Right lobe of liver (tissue), 4 donors: Measurements from ENCODE around the gene CAMKK1.

Source experiments
- POLR2A ChIP-seq: fragments of 450-650 bp; IDR thresholded peaks from one replicate; pipeline ENCODE4 v1.6.1; 2017; ENCODE audit warnings: antibody characterized with exemption, mild to moderate bottlenecking
- TF ChIP-seq, protein P1 (sequence below), 4 donors: fragments of 200-600 bp in 3 of 4; fragments of 450-650 bp in 1 of 4; IDR thresholded peaks; one replicate each; pipeline versions ENCODE4 v1.5.1 to v1.8.0; 2016 to 2022; ENCODE audit warnings: antibody characterized with exemption in 4 of 4, mild to moderate bottlenecking in 2 of 4
- donor health status: DM: no; HTN: no; CAD: no.
- donor health status: DM: no; HTN: no; CAD: no.
- donor health status: DM: no; HTN: yes; CAD: no.

DNA sequence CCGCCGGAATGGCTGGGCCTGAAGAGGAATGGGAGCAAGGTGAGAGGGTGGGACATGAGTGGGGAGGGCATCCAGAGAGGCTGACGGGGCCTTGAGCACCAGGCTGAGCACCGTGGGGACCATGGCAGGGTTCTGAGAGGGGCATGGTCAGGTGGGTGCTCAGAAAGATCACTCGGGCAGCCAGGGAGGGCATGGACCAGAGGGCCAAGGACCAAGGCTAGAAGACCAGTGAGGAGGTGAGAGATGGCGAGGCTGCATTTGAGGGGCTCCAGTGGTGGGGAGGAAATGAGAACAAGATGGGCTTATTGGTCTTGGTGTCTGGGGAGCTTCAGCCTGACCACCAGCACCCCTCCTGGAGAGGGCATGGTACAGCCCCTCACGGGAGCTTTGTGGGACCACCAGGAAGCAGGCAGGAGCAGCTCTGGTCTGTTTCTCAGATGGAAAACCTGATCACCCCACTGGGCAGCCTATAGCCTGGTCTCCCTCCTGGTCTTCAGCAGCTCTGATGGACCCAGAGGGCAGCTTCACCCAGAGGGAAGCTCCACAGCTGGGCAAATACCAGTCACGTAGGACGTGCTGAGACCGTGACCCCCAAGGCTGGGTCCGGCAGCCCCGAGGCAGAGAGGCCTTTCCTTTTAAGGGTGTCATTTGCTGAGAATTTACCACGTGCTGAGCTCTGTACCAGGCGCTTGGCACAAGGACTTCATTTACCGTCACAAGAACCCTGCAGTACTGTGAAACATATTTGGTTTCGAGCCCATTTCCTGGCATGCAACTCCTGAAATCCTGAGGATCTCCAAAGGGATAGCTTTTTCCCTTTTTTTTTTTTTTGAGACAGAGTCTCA, 35.4 kb downstream of the CAMKK1 start:
- TF ChIP-seq, protein P1, sequence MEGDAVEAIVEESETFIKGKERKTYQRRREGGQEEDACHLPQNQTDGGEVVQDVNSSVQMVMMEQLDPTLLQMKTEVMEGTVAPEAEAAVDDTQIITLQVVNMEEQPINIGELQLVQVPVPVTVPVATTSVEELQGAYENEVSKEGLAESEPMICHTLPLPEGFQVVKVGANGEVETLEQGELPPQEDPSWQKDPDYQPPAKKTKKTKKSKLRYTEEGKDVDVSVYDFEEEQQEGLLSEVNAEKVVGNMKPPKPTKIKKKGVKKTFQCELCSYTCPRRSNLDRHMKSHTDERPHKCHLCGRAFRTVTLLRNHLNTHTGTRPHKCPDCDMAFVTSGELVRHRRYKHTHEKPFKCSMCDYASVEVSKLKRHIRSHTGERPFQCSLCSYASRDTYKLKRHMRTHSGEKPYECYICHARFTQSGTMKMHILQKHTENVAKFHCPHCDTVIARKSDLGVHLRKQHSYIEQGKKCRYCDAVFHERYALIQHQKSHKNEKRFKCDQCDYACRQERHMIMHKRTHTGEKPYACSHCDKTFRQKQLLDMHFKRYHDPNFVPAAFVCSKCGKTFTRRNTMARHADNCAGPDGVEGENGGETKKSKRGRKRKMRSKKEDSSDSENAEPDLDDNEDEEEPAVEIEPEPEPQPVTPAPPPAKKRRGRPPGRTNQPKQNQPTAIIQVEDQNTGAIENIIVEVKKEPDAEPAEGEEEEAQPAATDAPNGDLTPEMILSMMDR (IDR thresholded peaks at IDR 0.05) = no peak
- TF ChIP-seq POLR2A = no peak
